GM12873 (cell line): ENCODE measurements around the gene ANXA11.

ENCODE experiments used
- CTCF ChIP-seq: IDR thresholded peaks from 2 replicates; pipeline ENCODE4 v1.5.1; 2012; ENCODE audit warnings: low read depth, mild to moderate bottlenecking, moderate library complexity, low read length, control low read depth; ENCODE audit not compliant: insufficient read depth; ENCODE audit errors: missing control alignments

ANXA11 gene

DNA sequence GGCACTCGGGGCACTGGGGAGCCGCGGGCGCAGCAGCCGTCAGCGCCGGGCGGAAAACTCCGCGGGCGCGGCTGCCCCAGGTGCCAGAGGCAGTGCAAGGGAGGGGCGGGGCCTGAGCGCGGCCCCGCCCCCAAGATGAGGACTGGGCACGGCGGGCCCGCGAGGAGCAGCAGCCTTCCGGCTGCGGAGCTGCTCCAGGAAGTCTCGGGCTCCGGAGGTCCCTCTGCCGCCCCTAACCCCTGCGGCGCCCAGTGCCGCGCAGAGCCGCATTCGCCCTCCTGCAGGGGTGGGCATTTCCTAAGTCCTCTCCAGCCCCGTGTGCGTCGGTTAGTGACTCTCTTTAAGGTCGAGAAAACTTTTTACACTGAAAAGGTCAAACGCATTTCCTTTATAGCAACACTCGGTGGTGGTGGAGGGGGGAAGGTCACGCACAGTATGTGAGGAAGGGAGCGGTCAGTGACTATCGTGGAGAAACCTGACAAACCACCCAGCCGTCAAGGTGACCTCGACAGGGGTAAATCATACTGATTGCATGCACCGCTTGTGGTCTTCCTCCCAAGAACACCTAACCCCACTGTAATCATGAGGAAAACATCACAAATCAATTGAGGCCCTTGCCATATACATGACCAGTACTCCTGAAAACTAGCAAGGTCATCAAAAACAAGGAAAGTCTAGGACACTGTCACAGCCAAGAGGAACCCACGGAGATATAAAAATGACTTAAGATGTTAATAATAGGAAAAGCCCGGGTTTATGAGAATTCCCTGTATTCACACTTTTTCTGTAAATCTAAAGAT lies at the start of gene ANXA11:
ANXA11 (minus strand) TSS at position 61 of the 800 bp plus-strand sequence. CDS start 32,676 bp downstream, outside the sequence.
- no peak for TF ChIP-seq CTCF

GRCh38 chr10:80253266-80253962 lies 48.1 kb upstream of the ANXA11 start:
- TF ChIP-seq CTCF, result no peak

- TF ChIP-seq CTCF, result no peak
These were observed 47.1 kb upstream of the ANXA11 start for GRCh38 chr10:80252296-80252887.

DNA sequence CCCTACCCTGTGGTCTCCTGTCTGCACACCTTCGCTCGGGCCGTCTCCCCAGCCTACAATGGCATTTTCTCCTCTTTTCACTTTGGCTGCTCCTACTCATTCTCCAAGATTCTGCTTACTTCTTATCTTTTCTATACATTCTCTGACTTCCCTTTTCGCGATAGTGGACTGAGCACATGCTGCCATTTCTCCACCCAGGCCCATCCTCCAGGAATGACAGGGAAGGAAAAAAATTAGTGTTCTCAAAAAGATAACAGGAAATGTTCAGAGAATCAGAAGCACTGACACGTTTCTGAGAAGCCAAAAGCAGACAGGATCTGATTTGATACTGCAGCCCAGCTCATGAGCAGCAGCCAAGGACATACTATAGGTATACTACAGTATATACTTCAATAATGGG lies 6.4 kb upstream of the ANXA11 start:
- TF ChIP-seq CTCF, result no peak

DNA sequence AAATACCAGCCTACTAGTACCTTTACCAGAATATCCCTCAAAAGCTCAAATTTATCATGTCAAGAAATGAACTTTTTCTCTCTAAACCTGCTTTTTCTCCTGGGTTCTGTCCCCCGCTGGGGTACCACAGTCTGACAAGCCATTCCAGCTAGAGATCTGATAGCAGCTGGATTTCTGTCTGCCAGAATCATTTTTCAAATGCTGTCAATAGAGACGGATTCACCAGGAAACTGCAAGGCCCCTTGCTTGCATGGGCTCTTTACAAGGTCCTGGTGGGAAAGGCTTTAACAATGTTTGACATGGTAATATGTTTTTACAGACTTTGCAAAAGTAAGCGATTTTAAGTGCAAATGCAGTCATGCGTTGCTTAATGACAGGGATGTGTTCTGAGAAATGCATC lies 4.9 kb upstream of the ANXA11 start:
- no peak for TF ChIP-seq CTCF

- TF ChIP-seq CTCF, result no peak
These were observed 2.5 kb upstream of the ANXA11 start for GRCh38 chr10:80207768-80208370.

DNA sequence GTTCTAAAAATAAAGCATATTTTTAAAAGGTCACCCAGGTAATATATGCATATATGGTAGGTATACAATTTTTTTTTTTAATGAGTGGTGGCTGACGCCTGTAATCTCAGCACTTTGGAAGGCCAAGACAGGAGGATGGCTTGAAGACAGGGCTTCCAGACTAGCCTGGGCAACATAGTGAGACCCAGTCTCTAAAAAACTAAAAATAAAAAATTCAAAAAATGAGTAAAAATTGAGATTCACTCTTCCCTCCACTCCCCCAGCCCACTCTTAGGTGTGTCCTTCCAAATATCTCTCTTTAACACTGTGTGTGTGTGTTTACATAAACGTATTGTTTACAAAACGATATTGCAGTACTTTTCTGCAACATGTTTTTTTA lies 929 bp upstream of the ANXA11 start:
- TF ChIP-seq CTCF, result no peak
